ENCODE results near the gene ZCCHC14. TPM values are rescaled to one million over a fixed set of nuclear protein-coding genes. Genes with fewer than 3 reads are reported as not detected.
A peak's percentile ranks its signal among the peaks of the same experiment; 100 is the strongest.
"Not testable (repeated sequence)": the region's sequence is repeated elsewhere in the genome, so short reads cannot be mapped to it uniquely, and the experiment has no call there.

The ZCCHC14 gene
- total and polyA plus RNA-seq, 2 of the 13 experiments (the other 11 are each of a cell fraction or from before 2014, with no cell fraction given), result 12.4 to 12.5 TPM

DNA sequence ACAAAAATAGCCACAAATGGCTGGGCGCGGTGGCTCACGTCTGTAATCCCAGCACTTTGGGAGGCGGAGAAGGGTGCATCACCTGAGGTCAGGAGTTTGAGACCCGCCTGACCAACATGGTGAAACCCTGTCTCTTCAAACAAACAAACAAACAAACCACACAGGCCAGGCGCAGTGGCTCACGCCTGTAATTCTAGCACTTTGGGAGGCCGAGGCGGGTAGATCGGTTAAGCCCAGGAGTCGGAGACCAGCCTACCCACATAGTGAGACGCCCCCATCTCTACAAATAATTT lies 108.0 kb downstream of the ZCCHC14 start (continued):
- TF ChIP-seq SOX6 (IDR thresholded peaks at IDR 0.05); LCORL (CRISPR knock-in tag; IDR thresholded peaks at IDR 0.05): not testable (repeated sequence)
- TF ChIP-seq SOX6 (CRISPR knock-in tag; IDR thresholded peaks at IDR 0.05), result peak; percentile 32; the same call in 1 of the 2 replicates
- TF ChIP-seq RNF219 (CRISPR knock-in tag; IDR thresholded peaks at IDR 0.05), result 0 out of 2 replicates have a peak, but pooled peaks have one; percentile 14
- 0 out of 2 replicates have a peak, but pooled peaks have one; percentile 14 for TF ChIP-seq NFIC (IDR thresholded peaks at IDR 0.05; ENCODE audit: low read length)
- peak; percentile 12; the same call in 1 of the 2 replicates for TF ChIP-seq ZSCAN25 (CRISPR knock-in tag; IDR thresholded peaks at IDR 0.05)
- 0 out of 2 replicates have a peak, but pooled peaks have one; percentile 48 for TF ChIP-seq FOXK2 (IDR thresholded peaks at IDR 0.05)
- TF ChIP-seq, protein P1, sequence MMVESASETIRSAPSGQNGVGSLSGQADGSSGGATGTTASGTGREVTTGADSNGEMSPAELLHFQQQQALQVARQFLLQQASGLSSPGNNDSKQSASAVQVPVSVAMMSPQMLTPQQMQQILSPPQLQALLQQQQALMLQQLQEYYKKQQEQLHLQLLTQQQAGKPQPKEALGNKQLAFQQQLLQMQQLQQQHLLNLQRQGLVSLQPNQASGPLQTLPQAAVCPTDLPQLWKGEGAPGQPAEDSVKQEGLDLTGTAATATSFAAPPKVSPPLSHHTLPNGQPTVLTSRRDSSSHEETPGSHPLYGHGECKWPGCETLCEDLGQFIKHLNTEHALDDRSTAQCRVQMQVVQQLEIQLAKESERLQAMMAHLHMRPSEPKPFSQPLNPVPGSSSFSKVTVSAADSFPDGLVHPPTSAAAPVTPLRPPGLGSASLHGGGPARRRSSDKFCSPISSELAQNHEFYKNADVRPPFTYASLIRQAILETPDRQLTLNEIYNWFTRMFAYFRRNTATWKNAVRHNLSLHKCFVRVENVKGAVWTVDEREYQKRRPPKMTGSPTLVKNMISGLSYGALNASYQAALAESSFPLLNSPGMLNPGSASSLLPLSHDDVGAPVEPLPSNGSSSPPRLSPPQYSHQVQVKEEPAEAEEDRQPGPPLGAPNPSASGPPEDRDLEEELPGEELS (CRISPR knock-in tag; IDR thresholded peaks at IDR 0.05), result peak; percentile 93
- TF ChIP-seq LCORL (IDR thresholded peaks at IDR 0.05), result peak; percentile 51; the same call in 1 of the 2 replicates
- peak; percentile 11; the same call in 1 of the 2 replicates for TF ChIP-seq ZMYM2 (CRISPR knock-in tag; IDR thresholded peaks at IDR 0.05)

Measured in HepG2 (cell line).